Caco-2 (cell line): ENCODE results near the gene ATP10B. TPM values are rescaled to one million over a fixed set of nuclear protein-coding genes. Genes with fewer than 3 reads are reported as not detected.

Experiments
- BruUV-seq: library from RNA; stranded (reverse); fragments of 400-500 nt; replicated peaks from 2 replicates; lab custom pipeline; 2021; lab: Mats Ljungman, UMichigan
- CTCF ChIA-PET: fragments of 300-600 bp; sonication (Branson Sonifier 250); formaldehyde crosslinking; loops from one replicate; lab custom pipeline; 2022; ENCODE audit warnings: antibody characterized with exemption; lab: Charles Lee
- POLR2A ChIA-PET: fragments of 300-600 bp; sonication (Branson Sonifier 250); formaldehyde crosslinking; loops from one replicate; lab custom pipeline; 2022; ENCODE audit warnings: antibody characterized with exemption; lab: Charles Lee
- DNase-seq, 2 experiments: peaks; one replicate each; pipeline versions ENCODE4 v3.0.0 to v3.0.0-alpha.2; 2020 to 2022
- H3K27me3 ChIP-seq: replicated peaks from 2 replicates; pipeline ENCODE4 v1.6.0; 2011; ENCODE audit warnings: low read length; ENCODE audit not compliant: control insufficient read depth, insufficient read depth
- H3K36me3 ChIP-seq: 2 replicates; pipeline ENCODE4 v1.5.1; 2011; ENCODE audit warnings: low read length; ENCODE audit not compliant: control insufficient read depth, insufficient read depth
- H3K4me1 ChIP-seq: fragments of 250-450 bp; sonication (Bioruptor Pico); 2 replicates; pipeline ENCODE4 v1.5.1; 2020; ENCODE audit warnings: mild to moderate bottlenecking
- H3K4me3 ChIP-seq: 2 replicates; pipeline ENCODE4 v1.5.1; 2011; ENCODE audit warnings: low read depth, mild to moderate bottlenecking, control low read depth, low read length
- H3K9me3 ChIP-seq: fragments of 250-450 bp; sonication (Bioruptor Pico); 2 replicates; pipeline ENCODE4 v1.5.1; 2020; ENCODE audit warnings: mild to moderate bottlenecking, moderate library complexity
- H3K27ac Mint-ChIP-seq: one replicate; pipeline ENCODE4 v1.8.0; 2022; ENCODE audit warnings: mixed read lengths; ENCODE audit not compliant: unreplicated experiment
- H3K27me3 Mint-ChIP-seq: one replicate; pipeline ENCODE4 v1.8.0; 2022; ENCODE audit warnings: mixed read lengths; ENCODE audit not compliant: insufficient read depth, unreplicated experiment
- H3K36me3 Mint-ChIP-seq: one replicate; pipeline ENCODE4 v1.8.0; 2022; ENCODE audit warnings: mild to moderate bottlenecking, mixed read lengths; ENCODE audit not compliant: insufficient read depth, unreplicated experiment
- H3K4me1 Mint-ChIP-seq: one replicate; pipeline ENCODE4 v1.8.0; 2022; ENCODE audit warnings: low read depth, mixed read lengths; ENCODE audit not compliant: unreplicated experiment
- H3K4me3 Mint-ChIP-seq: one replicate; pipeline ENCODE4 v1.8.0; 2022; ENCODE audit warnings: mild to moderate bottlenecking, moderate library complexity, mixed read lengths; ENCODE audit not compliant: unreplicated experiment
- H3K9me3 Mint-ChIP-seq: one replicate; pipeline ENCODE4 v1.8.0; 2022; ENCODE audit warnings: mixed read lengths; ENCODE audit not compliant: unreplicated experiment
- CTCF ChIP-seq, 2 experiments: fragments of 200-600 bp in 1 of 2; IDR thresholded peaks; 1 replicate in 1 of 2; 2 replicates in 1 of 2; pipeline versions ENCODE4 v1.5.1 to v1.8.0; 2011 to 2022; ENCODE audit warnings: antibody characterized with exemption in 1 of 2, control low read depth in 1 of 2, inconsistent platforms in 1 of 2, low read depth in 1 of 2, low read length in 1 of 2, mild to moderate bottlenecking in 1 of 2, moderate library complexity in 1 of 2; ENCODE audit not compliant: insufficient read depth in 1 of 2, severe bottlenecking in 1 of 2, unreplicated experiment in 1 of 2
- intact Hi-C: fragments of 100-400 bp; cut with micrococcal nuclease; formaldehyde crosslinking; loops from one replicate; pipeline ENCODE4 v1.10.0; 2022; ENCODE audit not compliant: unreplicated experiment
- total RNA-seq: library from RNA; stranded (reverse); gene quantifications from 2 replicates; pipeline ENCODE4 v1.2.3, GENCODE V29; 2022

The ATP10B gene
- total RNA-seq, 1 experiment from 2014 or later = 0.43 TPM

DNA sequence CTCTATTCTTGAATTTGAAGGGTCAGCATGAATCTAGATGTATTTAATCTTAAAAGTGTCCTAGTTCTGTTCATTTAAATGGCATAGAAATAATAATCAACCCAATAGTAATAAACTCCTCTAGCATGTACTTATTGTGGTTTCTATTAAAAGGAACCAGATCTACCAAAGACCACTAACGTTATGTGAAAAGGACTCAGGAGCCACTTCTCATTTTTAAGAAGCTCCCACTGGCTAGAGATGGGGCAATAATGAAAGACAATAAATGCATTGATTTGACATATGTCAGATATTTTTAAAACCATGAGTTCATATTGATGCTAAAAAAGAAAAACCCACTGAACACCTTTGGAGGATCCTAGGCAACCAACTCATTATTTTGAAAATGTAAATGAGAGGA lies 191.9 kb downstream of the ATP10B start:
- no peaks in the 10 kb centered on the region for H3K27me3 ChIP-seq
- no peaks in the 10 kb centered on the region for H3K36me3 Mint-ChIP-seq
- TF ChIP-seq CTCF (IDR thresholded peaks at IDR 0.05; ENCODE audit: insufficient read depth in 1 of 2, low read depth in 1 of 2, low read length in 1 of 2, severe bottlenecking in 1 of 2, unreplicated experiment in 1 of 2) = no peak
- H3K9me3 Mint-ChIP-seq = no peaks in the 10 kb centered on the region
- no peaks in the 10 kb centered on the region for H3K4me1 Mint-ChIP-seq
- CTCF ChIA-PET = no interaction called here
- no peak overlapping the region for H3K4me3 ChIP-seq
- H3K36me3 ChIP-seq = no peaks in the 10 kb centered on the region
- no peak overlapping the region for H3K4me3 Mint-ChIP-seq
- H3K27ac Mint-ChIP-seq = no peak overlapping the region
- H3K27me3 Mint-ChIP-seq = peaks cover 16% of the 10 kb centered on the region
- intact Hi-C loops = no loop called here
- no peaks in the 10 kb centered on the region for H3K9me3 ChIP-seq
- H3K4me1 ChIP-seq = no peaks in the 10 kb centered on the region
- no TSS peak for BruUV-seq
- POLR2A ChIA-PET = no interaction called here
- no peak for DNase-seq

GRCh38 chr5:160657622-160658458 lies 194.2 kb downstream of the ATP10B start:
- CTCF ChIA-PET = no interaction called here
- no peak for DNase-seq

DNA sequence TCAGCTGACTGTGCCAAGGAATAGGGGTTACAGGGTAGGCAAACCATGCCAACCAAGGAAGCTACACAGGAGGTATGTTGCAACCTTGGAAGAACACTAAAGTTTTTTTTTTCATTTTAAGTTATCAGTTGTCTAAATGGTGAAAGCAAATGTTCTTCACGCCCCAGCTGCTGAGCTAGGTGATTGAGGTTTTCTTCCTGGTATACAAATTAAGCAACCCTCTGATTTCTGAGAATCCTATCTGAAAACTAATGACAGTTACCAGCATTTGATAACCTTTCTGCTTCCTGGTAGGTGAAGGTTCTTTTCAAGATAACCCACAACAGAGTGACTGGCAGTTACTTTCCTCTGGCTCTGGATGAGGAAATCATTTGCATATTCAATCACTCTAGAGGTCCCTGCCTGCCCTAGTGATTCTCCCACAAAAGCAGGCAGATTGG lies 194.9 kb downstream of the ATP10B start:
- POLR2A ChIA-PET = no interaction called here
- H3K4me3 ChIP-seq = no peak overlapping the region
- CTCF ChIA-PET = no interaction called here
- BruUV-seq = no TSS peak
- no peaks in the 10 kb centered on the region for H3K36me3 Mint-ChIP-seq
- no peaks in the 10 kb centered on the region for H3K4me1 ChIP-seq
- DNase-seq = no peak
- H3K4me3 Mint-ChIP-seq = no peak overlapping the region
- no peaks in the 10 kb centered on the region for H3K27me3 ChIP-seq
- H3K4me1 Mint-ChIP-seq = no peaks in the 10 kb centered on the region
- H3K9me3 ChIP-seq = no peaks in the 10 kb centered on the region
- peaks cover 16% of the 10 kb centered on the region for H3K27me3 Mint-ChIP-seq
- H3K36me3 ChIP-seq = no peaks in the 10 kb centered on the region
- no peaks in the 10 kb centered on the region for H3K9me3 Mint-ChIP-seq
- TF ChIP-seq CTCF (IDR thresholded peaks at IDR 0.05; ENCODE audit: insufficient read depth in 1 of 2, low read depth in 1 of 2, low read length in 1 of 2, severe bottlenecking in 1 of 2, unreplicated experiment in 1 of 2) = no peak
- H3K27ac Mint-ChIP-seq = no peak overlapping the region
- intact Hi-C loops = no loop called here

More at GRCh38 chr5:160657622-160658458, 194.2 kb downstream of the ATP10B start:
- BruUV-seq = no TSS peak
- Histone ChIP-seq H3K9me3 (no peaks in the 10 kb centered on the region), H3K4me1 (no peaks in the 10 kb centered on the region), H3K27me3 (no peaks in the 10 kb centered on the region), H3K36me3 (no peaks in the 10 kb centered on the region), H3K4me3 (no peak overlapping the region)
- Mint-ChIP-seq H3K27ac (no peak overlapping the region), H3K4me1 (no peaks in the 10 kb centered on the region), H3K27me3 (peaks cover 16% of the 10 kb centered on the region), H3K9me3 (no peaks in the 10 kb centered on the region), H3K4me3 (no peak overlapping the region), H3K36me3 (no peaks in the 10 kb centered on the region)
- POLR2A ChIA-PET = no interaction called here
- intact Hi-C loops = no loop called here
- no peak for TF ChIP-seq CTCF (IDR thresholded peaks at IDR 0.05; ENCODE audit: insufficient read depth in 1 of 2, low read depth in 1 of 2, low read length in 1 of 2, severe bottlenecking in 1 of 2, unreplicated experiment in 1 of 2)
